ENCODE results near the gene TMEM175.
"Not testable (repeated sequence)": the region's sequence is repeated elsewhere in the genome, so short reads cannot be mapped to it uniquely, and the experiment has no call there.

Gene TMEM175

DNA sequence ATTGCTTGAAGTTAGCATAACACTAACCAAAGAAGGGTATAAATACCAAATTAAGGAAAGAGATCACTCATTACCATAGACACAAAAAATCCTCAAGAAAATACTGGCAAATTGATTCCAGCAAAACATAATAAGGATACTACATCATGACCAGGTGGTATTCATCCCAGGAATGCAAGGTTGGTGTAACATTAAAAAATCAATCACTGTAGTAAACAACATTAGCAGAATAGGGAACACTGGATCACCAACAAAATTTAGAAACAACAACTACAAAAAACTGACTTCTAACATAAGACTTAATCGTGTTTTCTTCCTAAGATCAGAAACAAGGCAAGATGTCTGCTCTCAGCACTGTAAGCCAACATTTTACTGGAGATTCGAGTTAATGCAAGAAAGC is 14.3 kb upstream of the TMEM175 start:
- no peak for DNase-seq

DNA sequence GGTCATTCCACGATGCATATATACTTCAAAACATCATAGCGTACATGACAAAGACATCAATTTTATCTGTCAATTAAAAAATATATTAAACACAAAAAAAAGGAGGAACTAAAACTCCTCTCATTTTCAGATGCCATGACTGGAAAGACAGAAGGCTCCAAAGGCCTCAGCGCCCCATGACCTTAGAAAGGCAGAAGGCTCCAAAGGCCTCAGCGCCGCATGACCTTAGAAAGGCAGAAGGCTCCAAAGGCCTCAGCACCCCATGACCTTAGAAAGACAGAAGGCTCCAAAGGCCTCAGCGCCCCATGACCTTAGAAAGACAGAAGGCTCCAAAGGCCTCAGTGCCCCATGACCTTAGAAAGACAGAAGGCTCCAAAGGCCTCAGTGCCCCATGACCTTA is 13.7 kb upstream of the TMEM175 start:
- not testable (repeated sequence) for DNase-seq

GRCh38 chr4:919004-919680 is 13.1 kb upstream of the TMEM175 start:
- DNase-seq: not testable (repeated sequence)

DNA sequence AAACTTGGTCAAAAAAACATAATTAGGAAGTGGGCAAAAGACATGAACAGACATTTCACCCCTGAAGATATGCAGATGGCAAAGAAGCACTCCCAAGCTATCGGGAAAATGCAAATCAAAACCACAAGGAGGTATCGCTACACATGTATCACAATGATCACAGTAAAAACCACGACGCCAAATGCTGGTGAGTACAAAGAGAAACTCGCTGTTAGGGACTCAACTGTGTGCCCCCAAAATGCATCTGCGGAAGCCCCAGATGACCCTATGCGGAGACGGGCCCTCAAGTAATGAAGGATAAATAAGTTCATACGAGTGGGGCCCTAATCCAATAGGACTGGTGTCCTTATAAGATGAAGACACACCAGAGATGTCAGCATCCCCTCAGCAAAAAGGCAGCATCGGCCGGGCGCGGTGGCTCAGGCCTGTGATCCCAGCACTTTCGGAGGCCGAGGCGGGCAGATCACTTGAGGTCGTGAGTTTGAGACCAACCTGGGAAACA is 10.4 kb upstream of the TMEM175 start:
- DNase-seq: no peak

DNA sequence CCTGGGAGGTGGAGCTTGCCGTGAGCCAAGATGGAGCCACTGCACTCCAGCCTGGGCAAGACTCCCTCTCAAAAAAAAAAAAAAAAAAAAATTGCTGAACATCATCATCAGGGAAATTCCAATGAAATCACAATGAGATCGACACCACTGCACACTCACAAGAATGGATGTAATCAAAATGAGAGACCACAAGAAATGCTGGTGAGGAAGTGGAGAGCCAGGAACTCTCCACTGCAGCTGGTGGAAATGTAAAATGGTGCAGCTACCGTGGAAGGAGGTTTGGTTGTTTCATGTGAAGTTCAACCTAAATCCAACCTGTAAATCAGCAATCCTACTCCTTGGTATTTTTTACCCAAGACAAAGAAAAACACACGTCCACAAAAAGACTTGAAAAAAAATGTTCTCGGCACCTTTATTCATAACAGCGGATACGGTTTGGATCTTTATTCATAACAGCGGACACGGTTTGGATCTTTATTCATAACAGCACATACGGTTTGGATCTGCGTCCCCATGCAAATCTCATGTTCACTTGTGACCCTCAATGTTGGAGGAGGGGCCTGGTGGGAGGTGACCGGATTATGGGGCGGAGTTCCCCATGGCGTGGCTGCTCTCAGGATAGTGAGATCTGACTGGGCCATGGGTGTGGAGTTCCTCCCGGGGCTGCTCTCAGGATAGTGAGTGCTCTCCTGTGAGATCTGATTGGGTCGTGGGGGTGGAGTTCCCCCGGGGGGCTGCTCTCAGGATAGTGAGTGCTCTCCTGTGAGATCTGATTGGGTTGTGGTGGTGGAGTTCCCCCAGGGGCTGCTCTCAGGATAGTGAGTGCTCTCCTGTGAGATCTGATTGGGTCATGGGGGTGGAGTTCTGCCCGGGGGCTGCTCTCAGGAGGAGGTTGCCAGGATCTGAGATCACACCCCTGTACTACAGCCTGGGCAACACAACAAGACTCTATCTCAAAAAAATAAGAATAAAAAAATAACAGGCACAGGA is 7.9 kb upstream of the TMEM175 start:
- peak; percentile 8 for DNase-seq

- DNase-seq: no peak
Observed at GRCh38 chr4:925171-925570, 7.1 kb upstream of the TMEM175 start.

DNA sequence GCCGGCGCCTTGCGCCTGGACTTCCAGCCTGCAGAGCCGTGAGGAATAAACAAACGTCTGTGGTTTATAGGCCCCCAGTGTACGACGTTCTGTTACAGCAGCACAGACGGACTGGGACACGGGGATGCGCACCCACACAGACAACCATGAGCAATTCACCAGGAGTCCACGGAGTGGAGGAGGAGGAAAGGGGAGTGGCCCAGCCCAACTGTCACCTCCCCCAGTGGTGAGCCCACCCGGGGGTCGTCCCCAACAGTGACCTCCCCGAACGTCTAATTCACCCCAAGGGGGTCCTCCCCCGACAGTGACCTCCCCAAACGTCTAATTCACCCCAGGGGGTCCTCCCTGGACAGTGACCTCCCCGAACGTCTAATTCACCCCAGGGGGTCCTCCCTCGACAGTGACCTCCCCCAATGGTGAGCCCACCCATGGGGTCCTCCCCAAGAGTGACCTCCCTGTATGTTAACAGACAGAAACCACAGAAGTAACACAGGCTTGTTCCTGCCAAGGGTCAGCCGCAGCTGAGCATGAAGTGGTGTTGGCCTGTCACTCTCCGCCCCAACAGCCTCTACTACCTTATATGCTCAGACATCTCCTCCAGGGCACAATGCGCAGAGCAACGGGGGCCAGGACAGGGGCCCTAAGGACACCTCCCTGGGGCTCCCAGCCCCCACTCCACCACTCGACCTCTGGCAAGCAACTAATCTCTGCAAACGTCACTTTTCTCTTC is 6.3 kb upstream of the TMEM175 start:
- no peak for DNase-seq

- no peak for DNase-seq
Observed at GRCh38 chr4:926538-926937, 5.7 kb upstream of the TMEM175 start.

DNA sequence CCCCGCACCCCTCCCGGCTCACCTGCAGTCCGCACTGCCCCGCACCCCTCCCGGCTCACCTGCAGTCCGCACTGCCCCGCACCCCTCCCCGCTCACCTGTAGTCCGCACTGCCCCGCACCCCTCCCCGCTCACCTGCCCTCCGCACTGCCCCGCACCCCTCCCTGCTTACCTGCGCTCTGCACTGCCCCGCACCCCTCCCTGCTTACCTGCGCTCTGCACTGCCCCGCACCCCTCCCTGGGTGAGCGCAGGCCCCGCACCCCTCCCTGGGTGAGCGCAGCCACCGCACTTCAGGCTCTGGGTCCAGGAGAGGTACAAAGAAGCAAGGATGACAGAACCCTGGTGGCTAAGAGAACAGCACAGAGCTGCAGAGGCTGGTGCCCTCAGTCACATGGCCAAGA is 4.7 kb upstream of the TMEM175 start:
- not testable (repeated sequence) for DNase-seq

DNA sequence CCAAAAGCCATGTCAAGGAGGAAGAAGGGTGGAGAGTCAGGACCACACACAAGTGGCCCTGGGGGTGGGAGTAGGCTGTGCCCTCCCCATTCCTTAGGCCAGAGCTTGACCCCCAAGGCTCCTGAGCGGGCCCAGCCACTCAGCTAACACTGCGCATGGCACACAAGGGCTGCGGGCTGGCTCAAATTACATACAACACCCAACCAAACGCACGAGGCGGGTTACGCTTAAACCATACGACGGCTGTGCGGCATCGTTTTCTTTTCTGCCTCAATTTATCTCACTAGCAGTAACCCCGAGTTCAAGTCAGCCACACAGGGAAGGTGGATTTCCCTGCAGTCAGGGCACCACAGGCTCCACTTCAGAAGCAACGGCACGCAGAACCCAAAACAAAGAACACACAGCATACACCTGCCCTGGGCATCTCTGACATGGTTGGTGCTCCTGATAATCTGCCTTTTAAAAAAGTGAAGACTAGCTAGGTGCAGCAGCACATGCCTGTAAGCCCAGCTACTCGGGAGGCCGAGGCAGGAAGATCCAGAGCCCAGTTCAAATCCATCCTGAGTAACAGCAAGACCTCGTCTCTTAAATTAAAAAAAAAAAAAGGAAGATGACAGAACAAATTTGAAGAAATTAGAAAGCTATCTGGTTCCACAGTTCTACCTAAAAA is 3.0 kb upstream of the TMEM175 start:
- no peak for DNase-seq

- peak; percentile 17 for DNase-seq
Observed at GRCh38 chr4:930028-930551, 2.2 kb upstream of the TMEM175 start.

DNA sequence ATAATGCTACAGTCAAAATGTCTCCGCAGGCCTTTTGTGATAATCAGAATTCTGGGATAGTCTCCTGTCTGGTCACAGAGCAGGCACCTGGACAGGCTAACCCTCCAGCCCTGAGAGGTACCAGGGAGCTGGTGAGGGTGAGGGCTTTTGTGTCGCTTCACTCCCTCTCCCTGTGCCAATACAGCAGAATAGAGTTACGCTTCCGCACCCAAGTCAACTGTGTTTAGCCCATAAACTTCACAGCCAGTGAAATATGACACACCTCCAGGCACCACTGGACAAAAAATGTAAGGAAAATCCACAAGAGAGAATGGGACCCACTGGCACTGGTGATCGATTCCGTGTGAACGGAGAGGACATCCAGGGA is 1.4 kb upstream of the TMEM175 start:
- DNase-seq: peak; percentile 11

DNA sequence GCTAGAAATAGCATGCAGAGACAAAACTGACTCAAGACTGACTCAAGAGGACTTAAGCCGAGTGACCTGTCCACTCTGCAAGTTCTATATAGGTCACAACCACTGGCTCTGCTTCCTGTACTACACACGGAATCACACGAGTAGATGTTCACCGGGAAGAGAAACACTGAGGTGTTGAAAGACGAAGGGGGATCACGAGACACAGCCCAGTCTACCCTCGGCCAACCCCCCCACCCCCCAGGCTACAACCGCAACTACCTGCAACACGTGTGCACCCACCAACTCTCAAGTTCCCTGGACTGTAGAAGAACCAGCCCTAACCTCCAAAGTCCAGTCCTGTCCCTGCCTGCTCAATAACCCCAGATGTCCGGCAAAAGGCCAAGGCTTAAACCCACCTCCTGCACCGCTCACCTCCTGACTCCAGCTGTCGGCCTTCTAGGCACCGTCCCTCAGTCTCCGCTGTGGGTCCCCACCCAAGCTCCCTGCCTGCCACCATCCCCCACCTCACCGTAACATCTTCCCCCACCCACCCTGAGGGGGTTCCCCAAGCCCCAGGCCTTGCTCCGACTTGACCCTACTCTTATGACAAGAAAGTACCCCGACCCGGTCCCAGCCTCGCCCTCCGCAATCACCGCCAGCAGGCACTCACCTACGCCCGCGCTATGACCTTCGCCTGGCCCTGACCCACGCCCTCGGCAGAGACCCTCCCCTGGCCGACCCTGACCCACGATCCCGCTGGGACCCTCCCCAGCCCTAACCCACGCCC is 883 bp upstream of the TMEM175 start:
- peak; percentile 37 for DNase-seq

GRCh38 chr4:932713-933070 is 432 bp downstream of the TMEM175 start:
- no peak for DNase-seq

DNA sequence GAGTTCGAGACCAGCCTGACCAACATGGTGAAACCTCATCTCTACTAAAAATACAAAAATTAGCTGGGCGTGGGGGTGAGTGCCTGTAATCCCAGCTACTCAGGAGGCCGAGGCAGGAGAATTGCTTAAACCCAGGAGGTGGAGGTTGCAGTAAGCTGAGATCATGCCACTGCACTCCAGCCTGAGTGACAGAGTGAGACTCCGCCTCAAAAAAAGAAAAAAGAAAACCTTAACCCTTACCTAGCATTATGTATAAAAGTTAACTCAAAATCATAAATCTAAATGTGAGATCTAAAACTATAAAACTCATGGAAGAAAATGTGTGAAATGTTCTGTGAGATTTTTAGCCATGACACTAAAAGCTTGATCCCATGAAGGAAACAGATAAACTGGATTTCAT is 7.2 kb downstream of the TMEM175 start:
- DNase-seq: not testable (repeated sequence)

- no peak for DNase-seq
Observed at GRCh38 chr4:945274-946102, 13.2 kb downstream of the TMEM175 start.

DNA sequence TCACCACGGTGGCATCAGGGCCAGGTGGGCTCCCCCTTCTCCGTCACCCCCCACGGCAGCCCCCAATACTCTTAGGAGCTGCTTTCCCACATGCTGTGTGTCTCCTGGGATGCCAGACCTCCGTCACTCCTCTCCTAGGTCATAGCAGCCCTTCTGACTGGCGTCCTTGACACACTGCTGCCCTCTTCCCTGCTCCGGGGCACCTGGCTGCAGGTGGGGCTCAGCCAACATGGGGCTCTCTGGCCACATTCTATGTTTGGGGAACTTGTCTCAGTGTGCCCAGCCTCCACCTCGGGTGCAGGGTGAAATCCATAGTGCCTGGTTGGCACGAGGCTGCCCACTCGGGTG is 13.8 kb downstream of the TMEM175 start:
- DNase-seq: no peak

DNA sequence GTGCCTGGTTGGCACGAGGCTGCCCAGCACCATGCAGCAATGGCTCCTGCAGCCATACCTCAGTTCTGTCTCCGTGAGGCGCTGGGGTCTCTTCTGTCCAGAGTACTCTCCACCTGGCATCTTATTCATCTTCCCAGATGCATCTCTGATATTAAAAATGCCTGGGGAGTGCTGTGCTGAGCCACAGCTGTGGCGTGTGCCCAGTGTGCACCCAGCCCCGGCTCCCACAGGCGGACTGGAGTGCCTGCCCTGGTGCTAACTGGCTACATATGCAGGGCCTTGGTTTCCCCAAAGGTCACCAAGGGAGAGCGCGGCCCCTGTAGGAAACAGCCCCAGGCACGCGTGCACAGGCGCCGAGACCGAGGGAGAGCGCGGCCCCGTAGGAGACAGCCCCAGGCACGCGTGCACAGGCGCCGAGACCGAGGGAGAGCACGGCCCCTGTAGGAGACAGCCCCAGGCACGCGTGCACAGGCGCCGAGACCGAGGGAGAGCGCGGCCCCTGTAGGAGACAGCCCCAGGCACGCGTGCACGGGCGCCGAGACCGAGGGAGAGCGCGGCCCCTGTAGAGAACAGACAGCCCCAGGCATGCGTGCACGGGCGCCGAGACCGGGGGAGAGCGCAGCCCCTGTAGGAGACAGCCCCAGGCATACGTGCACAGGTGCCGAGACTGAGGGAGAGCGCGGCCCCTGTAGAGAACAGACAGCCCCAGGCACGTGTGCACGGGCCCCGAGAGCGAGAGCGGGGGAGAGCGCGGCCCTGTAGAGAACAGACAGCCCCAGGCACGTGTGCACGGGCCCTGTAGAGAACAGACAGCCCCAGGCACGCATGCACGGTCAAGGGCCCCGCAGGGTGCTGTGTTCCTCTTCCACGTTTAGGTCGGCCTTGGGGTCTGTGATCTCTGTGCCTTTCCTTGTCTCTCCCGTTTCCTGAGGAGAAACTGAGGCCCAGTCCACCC is 14.5 kb downstream of the TMEM175 start:
- no peak for DNase-seq

- no peak for DNase-seq
Observed at GRCh38 chr4:947491-947971, 15.3 kb downstream of the TMEM175 start.

All from femur (tissue), 1 donor.